ENCODE measurements around the gene MYT1.

Gene MYT1

GRCh38 chr20:64155258-64156135 lies 8.8 kb upstream of the MYT1 start:
- no peak for DNase-seq (ENCODE audit: low spot score)

DNA sequence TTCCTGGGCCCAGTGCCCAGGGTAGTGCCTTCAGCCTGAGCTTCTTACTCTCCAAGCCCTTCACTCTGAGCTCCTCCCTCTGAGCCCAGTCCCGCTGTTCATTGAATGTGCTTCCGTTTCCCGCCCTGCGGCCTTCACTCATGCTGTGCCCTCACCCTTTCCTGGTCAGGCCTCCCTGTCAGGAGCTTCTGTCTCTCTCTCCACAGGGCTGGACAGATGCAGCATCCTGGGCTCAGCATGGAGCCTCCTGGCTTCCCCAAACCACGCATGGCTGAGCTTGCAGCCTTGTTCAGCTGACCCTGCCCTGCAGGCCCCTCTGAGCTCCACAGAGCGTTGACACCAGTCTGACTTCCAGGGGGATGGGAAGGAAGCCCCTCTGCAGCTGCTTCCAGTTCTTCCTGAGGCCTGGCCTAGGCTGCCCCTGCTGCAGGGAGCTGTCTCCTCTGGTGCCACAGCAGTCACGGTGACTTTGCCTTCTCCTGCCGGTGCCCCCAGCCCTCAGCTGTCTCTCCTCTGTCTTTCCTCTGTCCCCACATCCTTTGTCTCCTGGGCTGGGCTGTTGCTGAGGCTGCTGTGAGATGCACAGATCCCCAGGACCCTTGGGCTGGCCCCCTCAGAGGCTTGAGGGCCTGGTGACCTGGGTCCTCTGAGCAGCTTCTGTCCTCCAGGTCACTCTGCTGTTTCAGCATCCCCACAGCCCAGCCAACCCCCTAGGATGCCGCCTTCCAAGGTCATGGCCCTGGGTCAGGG lies 7.9 kb upstream of the MYT1 start:
- DNase-seq (ENCODE audit: low spot score): no peak

GRCh38 chr20:64156886-64157875 lies 7.1 kb upstream of the MYT1 start:
- DNase-seq (ENCODE audit: low spot score): no peak

DNA sequence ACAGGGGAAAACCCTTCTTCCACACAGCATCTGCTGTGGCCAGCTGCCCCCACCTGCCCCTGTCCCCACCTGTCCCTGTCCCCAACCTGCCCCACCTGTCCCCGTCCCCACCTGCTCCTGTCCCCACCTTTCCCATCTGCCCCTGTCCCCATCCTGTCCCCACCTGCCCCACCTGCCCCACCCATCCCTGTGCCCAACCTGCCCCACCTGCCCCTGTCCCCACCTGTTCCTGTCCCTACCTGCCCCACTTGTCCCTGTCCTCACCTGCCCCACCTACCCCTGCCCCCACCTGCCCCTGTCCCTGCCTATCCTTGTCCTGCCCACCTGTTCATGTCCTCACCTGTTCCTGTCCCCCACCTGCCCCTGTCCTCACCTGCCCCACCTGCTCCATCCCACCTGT lies 6.4 kb upstream of the MYT1 start:
- DNase-seq (ENCODE audit: low spot score): no peak

GRCh38 chr20:64158346-64159285 lies 5.6 kb upstream of the MYT1 start:
- DNase-seq (ENCODE audit: low spot score): no peak

DNA sequence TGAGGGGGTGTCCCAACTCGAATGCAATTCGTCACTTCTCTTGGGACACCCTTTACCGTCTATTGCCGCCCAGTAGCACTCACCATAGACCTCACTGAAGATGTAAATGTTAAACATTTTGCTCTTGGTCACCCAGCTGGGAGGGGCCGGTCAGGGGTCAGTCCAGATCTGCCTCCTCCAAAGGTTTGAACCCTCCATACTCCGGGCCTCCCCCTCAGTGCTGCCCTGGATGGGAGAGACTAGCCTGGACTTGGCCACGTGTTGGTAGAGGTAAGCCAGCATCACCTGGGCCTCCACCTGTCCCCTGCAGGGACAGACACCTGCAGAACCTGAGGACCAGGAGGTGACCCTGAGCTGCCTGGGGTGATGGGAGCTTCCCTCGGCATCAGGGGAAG lies 5.0 kb upstream of the MYT1 start:
- no peak for DNase-seq (ENCODE audit: low spot score)

- DNase-seq (ENCODE audit: low spot score): no peak
These were observed 4.5 kb upstream of the MYT1 start for GRCh38 chr20:64159711-64160110.

- DNase-seq (ENCODE audit: low spot score): no peak
These were observed 4.1 kb upstream of the MYT1 start for GRCh38 chr20:64160118-64160517.

GRCh38 chr20:64160526-64161355 lies 3.5 kb upstream of the MYT1 start:
- no peak for DNase-seq (ENCODE audit: low spot score)

DNA sequence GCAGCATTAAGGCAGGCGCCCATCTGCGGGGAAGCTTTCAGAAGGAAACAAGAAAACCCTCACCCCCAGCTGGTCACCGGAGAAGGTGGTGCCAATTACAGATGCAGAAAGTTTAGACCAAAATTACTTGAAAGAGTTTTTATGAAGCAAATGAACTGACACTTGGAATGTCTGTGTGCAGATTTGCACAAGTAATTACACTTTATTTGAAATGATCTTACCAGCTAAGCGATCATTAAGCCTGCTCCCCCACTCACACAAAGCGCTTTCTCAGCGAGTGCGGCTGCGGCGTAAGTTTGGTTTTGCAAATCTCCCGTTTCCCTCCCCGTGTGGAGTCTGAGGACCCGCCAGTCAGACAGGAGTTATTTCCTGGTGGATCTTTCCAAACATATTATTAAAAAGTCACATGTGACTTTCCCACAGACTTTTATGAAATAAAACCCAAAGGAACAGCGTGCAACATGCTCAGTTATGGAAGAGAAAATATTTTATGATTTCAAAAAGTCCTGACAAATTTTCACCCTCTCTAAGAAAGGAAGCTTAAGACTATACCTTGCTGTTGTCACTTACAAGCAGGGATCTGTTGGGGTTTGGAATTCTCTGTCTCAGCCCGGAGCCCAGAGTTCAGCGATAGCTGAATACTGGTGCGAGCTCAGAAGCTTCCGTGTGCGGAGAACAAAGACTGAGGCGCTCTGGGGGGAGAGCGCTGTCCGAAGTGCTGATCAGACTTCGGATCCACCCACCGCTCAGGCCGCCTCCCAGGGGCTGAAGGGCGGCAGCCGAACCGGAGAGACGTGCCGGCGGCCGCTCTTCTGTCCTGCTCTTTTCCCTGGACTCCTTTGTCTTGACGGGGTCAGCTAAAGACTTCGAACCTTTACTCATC lies 2.7 kb upstream of the MYT1 start:
- DNase-seq (ENCODE audit: low spot score): no peak

DNA sequence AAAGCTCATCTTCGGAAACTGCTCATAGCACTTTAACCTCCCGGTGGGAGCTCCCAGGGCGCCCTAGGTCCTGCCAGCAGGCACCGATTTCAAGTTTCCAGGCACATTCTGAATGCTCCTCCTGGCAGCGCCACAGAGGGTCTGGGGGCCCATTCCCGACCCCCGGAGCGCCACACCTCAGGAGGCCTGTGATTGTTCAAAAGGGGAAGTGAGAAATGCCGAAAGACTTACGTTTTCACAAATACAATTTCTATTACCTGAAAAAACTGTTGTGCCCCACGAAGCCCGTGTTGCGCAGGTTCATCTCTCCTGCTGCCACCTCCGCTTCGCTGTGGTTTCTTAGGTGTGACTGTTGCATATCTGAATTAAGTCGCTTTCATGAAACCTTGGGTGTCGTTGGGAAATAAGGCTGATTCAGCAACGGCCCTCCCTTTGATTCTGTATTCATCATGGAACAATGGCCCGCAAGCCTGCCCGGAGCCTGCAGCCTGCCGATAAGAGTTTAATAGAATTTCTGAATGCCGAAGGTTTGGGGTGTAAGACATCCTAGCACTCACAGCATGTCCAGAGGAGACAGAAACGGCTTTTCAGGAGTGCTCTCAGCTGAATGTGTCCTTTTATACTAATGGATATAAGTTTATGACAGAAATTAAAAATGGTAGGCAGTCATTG lies 1.9 kb upstream of the MYT1 start:
- no peak for DNase-seq (ENCODE audit: low spot score)

GRCh38 chr20:64163776-64164122 lies 503 bp upstream of the MYT1 start:
- no peak for DNase-seq (ENCODE audit: low spot score)

GRCh38 chr20:64165866-64166600 lies 1.8 kb downstream of the MYT1 start:
- DNase-seq (ENCODE audit: low spot score): no peak

GRCh38 chr20:64166721-64167615 lies 2.7 kb downstream of the MYT1 start:
- no peak for DNase-seq (ENCODE audit: low spot score)

DNA sequence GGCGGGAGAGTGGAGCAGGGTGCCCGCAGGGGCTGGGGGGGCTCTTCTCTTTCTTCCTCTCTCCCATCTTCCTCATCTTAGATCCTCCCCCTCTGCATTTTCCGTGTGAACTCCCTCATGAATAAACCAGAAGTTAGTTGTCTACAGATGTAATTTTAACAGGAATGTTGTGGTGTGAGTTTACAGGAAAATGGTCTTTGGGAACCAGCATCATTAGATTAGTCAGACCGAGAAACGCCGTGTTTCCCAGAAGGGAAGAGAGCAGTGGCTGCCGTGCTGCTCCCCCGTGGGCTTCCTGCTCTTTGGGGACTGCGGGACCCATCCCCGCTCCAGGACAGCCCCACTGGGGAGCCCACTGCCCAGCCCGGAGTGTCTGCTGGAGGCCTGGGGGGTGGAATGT lies 3.4 kb downstream of the MYT1 start:
- DNase-seq (ENCODE audit: low spot score): no peak

DNA sequence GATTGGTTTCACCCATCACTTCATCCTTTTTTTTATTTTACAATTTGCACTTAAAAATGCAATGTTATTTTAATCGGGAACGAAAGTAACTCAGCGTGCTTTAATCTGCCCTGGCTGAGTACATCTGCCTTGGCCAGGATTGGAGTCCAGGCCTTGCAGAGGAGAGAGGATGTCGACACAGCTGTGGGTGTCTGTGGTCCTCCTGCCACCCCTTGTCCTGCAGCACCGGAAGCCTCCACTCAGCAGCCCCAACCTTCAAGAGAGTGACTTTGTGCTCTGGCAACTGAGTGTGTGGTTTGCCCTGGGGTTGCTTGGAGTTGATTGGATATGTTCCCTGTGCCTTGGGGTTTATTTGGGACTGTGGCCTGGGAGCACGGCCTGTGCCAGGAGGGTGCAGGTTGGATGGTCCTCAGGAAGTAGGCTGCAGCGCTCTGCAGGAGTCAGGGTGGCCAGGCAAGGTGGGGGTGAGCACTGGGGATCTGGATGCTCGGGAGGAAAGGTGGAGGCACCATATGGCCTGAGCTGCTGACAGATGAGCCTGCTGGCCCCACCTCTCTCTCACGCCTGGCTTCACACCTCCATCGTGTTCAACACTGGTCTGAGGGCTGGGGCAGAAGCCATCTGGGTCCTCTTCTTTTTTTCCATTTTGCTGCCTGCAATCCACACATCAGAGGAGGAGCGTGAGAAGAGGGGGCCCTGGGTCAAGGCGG lies 4.3 kb downstream of the MYT1 start:
- DNase-seq (ENCODE audit: low spot score): no peak
